CD4-positive, alpha-beta T cell treated with Interleukin-4 for 4 hours (primary cell): ENCODE results near the gene OXSM.
A peak's percentile ranks its signal among the peaks of the same experiment; 100 is the strongest.

ENCODE experiments used
- DNase-seq: peaks from one replicate; pipeline ENCODE4 v3.0.0-alpha.2; 2020

Gene OXSM

DNA sequence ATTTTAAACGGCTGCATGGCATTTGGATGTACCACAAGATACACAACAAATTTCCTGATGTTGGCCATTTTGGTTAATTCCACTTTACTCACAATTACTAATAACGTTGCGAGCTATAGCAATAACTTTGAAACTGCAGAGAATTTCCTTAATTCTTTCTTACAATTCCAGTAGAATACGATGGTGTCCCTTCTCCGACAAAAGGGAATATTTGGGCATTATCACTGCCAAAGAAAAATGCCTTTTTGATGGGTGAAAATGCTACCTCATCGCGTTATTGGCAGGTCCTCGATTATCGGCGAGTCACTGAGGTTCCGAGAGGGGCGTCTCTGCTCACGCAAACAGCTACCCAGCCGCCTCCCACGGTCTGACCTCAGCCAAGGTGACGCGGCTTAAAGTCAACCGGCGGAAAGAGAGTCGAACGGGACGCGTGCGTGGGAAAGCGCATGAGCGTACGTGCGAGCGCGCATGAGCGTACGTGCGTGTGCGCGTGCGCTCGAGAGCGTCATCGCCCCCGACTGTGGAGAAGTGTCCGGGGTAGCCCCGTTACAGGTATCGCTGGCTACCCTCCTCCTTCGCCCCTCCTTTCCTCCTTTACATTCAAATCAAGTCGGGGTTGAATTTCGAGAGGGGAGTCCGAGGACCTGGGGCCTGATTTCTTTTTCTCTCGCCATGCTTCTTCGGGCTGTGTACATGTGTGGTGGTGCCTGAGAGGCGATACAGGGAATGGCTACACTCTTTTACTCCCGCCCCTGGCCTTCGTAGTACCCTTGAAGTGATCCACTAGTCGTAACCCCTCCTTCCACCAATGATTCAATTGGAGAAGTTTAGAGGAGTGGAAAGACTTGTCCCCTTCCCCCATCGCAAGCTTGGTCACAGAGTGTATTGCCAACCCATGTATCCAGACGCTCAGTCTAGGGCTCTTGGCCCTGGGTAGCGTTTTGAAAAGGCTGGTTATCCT lies at the start of gene OXSM:
Gene OXSM, plus strand, starts transcription at position 495 of the 961 bp plus-strand sequence. CDS start 931 bp downstream, outside the sequence.
- DNase-seq: peak; percentile 90

DNA sequence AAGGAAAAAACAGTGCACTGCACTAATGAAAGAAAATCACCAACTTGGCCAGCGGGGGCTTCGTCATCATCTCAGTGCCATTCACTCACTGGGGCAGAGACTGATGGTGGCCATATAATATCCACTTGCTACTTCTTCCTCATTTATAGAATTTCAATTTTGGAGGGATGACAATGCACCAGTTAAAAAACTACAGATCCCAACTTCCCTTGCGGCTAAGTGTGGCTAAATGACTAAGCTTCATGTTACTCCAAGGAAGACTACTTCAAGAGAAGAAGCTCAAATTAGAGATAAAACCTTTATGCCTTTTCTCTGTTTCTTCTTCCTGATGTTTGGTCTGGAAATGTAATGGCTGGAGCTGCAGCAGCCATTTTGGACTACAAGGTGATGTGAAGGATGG lies 45.4 kb upstream of the OXSM start:
- no peak for DNase-seq

DNA sequence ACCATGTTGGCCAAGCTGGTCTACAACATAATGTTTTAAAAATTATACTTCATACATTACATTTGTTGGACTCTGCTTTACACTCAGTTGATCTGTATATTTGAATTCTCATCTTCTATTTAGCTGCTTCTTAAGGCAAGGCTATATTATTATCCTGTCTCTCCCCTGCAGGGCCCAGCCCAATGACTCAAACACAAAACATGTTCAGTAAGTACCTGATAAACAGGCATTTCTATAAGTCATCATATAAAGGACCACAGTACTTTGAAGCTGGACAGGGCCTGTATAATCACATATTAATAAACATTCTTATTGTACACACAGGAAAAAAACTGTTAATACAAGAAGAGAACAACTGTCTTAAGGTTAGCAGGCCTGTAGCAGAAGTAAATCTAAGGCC lies 42.9 kb upstream of the OXSM start:
- no peak for DNase-seq

DNA sequence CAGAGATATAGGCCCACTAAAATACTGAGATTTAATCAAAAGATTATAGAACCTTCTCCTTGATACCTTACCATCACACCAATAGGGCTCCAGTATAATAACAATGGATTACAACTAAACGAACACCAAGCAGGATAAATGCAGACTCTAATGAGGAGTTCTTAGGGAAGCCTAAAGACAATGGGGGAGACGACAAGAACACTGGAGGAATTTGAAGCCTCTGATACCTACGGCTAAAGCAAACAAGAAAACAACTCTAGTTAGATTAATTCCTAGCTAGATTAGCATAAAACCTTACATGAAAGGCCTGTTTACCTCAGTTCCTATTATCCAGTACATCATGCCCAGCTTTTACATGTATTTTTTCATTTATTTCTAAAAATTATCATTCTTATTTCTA lies 41.7 kb upstream of the OXSM start:
- no peak for DNase-seq

DNA sequence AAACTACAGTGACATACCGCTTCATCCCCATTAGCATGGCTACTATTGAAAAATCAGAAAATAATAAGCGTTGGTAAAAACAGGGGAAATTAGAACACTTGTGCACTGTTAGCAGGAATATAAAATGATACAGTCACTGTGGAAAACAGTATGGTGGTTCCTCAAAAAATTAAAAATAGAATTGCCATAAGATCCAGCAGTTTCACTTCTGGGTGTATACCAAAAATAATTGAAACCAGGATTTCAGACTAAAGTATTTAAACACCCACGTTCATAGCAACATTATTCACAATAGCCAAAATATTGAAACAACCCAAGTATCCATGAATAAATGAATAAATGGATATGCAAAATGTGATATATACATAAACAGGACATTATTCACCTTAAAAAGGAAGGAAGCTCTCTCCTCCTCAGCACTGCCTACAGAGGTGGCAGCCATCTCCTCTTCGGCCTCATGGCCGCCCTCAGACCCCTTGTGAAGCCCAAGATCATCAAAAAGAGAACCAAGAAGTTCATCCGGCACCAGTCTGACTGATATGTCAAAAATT lies 40.8 kb upstream of the OXSM start:
- no peak for DNase-seq

DNA sequence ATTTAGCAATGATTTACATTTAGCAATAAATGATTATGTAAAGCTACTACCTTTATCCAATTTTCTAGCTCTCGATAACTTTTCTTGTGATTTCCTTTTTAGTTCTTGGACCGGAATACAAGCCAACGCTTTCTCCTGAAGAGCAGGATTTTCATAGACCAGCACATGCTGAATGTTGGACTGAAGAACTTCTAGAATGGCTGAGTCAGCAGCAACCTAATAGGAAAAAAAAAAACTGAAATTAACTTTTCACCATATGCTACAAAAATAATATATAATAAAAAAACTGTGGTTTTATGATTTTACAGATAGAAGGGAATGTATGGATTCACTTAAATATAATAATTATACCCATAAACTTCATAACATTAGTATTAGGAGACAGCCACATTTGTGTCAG lies 38.8 kb upstream of the OXSM start:
- DNase-seq: no peak

DNA sequence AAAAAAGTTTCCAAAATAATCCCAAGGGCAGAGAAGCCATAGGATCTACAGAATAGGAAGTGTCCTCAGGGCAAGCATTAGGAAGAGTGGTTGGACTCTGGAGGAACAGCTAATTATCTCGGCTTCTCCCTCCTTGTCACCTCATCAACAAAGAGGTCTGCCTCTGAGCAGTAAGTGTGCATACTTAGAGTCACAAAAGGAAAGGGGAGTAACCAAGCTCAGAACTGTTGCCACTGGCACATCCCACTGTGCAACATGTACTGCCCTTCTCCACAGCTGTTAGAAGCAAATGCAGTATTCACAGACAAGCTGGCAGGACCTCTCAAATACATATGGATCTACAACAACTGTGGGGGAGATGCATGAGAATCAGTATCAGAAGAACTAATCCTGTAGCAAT lies 38.2 kb upstream of the OXSM start:
- DNase-seq: no peak

DNA sequence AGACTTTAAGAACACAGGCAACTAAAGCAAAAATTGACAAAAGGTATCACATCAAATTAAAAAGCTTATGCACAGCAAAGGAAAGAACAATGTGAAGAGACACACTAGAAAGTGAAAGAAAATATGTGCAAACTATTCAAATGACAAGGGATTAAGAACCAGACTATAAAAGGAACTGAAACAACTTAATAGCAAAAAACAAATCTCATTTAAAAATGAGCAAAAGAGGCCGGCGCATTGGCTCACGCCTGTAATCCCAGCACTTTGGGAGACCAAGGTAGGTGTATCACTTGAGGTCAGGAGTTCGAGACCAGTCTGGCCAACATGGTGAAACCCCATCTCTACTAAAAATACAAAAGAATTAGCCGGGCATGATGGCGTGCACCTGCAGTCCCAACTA lies 21.0 kb upstream of the OXSM start:
- DNase-seq: no peak

DNA sequence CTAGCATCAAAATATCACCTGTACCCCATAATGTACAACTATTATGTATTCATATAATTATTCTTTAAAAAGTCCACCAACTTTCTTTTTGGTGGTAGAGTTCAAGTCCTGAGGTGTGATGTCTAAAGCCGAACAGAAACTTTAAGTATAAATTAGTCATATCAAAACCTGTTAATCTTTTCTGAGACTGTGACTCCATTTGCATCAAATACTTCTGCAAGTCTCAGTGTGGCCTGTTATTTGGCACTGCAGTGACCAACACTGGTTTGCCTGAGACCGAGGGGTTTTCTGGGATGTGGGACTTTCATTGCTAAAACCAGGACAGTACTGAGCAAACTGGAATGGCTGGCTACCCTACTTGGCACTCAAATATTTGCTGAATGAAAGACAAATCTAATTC lies 14.0 kb upstream of the OXSM start:
- no peak for DNase-seq

DNA sequence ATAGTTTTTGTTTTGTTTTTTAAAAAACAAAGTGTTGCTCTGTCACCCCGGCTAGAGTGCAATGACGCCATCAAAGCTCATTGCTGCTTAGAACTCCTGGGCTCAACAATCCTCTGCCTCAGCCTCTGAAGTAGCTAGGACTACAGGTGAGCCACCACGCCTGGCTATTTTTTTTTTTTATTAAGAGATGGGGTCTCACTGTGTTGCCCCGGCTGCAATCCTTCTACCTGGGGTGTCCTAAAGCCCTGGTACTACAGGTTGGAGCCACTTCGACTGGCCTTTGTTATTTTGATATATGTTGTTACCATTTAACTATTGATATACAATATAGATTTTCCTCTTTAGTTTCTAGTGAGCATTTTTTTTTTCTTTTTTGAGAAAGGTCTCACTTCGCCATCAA lies 9.3 kb upstream of the OXSM start:
- no peak for DNase-seq

DNA sequence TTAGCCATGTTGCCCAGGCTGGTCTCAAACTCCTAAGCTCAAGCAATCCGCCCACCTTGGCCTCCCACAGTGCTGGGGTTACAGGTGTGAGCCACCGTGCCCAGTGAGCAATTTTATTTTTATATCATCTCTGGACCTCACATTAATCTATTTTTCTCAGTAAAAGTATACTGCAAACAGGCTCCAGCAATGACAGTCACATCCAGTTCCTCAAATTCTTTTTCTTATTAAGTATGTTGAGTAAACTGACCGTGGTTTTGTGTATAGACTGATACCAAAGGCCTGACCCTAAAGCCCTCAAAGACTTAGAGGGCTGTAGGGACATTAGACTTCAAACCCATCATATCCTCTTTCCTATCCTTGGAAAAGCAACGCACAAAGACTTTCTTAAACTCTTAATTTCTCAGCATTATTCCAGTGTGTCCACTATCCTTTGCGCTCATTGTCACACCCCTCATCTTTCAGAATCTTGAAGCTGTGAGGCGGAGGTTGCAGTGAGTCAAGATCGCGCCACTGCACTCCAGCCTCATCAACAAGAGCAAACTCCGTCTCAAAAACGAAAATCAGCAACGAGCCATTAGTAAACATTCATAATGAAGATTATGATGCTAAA lies 8.6 kb upstream of the OXSM start:
- no peak for DNase-seq

DNA sequence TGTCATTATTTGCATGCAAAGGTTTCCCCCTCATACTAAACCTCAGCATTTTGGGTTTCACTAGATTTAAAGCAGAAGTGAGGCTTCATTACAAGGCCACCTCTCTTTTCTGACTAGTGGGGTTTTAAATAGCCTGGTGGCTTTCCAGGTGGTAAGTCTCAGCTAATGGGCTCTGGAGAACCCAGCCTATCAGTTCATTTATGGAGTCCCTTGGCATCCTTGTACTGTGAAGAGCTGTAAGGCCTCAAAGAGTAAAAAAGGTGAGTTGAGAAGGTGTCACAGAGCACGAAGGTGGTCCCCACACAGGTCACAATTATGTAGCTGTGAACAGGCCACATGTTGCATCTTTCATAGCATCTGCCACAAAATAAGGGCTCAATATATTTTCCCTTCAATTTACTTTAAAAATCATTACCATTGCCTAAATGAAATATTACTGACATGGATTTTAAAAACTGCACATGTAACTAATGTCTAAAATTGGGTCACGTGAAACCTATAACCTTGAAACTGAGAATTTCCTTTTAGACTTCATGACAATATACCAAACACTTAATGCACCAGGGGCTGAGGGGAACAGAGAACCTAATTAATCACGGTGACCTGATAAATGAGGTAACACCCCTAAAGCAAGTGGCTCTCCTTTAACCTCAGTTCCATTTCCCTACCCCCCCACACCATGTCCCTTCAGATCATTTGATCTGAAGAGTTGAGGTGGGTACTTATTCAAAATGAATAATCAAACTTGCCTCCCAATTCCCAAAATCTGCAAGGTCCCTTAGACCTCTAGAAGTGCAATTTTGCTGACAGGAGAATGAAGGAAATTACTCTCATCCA lies 7.9 kb upstream of the OXSM start:
- DNase-seq: no peak

DNA sequence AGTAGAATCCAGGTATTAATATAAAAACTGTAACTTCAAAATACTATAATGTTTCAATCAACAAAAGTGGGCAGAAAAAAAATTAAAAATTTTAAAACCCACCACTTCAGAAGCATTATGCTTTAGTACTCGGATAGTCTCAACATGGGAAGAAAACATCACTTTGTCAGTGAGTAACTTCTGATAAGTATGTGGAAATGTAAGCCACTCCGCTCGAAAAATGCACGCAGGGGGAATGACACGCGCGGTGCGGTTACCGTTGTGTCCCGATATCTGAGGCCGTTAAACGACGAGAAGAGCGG lies 7.3 kb upstream of the OXSM start:
- no peak for DNase-seq

DNA sequence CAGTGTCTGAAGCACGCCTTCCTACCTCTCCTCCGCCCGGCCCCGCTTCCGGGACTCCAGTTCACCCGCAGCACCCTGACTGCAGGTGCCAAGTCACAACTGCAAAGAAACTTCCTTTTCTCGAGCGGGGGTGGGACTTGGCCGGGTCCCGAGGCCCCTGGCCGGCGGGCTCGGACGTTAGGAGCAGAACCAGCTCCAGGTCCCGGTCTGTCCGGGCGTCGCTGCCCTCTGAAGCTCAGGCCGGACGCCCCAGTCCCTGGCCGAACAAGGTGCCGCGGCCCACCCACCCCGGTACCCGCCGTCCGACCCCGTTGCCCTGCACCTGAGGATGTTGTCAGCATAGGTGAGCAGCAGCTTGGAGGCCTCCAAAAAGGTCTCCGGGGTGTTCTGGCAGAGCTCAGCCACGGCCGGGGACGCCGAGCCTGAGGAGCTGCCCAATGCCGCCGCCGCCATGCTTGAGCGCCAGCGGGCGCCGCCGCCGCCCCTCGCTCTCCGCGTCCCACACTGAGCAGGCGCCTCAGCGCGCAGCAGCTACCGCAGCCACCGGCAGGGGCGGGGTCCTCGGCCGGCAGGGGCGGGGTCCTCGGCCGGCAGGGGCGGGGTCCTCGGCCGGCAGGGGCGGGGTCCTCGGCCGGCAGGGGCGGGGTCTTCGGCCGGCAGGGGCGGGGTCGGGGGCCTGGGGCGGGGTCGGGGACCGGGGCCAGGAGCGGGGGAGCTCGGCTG lies 6.8 kb upstream of the OXSM start, which contains the start of gene NGLY1:
Gene NGLY1, minus strand, starts transcription at position 506 of the 723 bp plus-strand sequence. Its CDS starts 53 bp downstream, at position 453.
- DNase-seq: peak; percentile 81

DNA sequence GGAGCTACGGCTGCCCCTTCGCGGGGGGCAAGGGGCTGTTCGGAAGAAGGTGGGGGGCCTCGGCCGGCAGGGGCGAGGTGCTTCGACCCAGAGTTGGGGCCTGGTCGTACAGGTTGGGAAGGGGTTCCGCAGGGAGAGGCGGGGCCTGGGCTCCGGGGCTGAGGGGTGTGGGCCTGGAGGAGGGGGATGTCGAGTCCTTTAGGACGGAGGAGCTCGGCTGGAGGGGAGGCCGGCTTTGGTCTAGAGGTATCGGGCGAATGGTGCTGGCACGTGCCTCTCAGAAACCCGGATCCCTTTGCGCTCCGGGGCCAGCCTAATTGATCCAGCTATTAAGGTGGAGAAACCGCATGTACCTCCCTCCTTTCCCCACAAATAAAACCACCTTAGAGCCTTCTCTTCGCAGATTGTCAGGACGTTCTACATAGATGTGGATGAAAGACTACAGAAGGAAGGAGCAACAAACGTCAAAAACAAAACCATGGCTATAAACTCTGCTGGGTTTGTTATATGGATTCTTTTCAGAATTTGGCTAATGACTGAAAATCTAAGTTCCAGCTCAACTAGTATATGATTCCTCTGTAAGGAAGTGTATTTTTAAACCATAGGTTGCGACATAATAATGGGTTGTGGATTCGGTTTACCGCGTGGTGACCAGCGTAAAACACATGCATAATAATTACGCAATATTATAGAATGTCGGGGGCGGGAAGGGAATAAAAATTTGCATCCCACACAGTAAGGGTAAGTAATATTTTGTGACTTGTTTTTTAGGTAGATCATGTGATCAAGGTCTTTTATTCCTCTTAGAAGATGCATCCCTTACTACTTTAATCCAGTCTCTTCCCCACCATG lies 6.0 kb upstream of the OXSM start:
- no peak for DNase-seq

DNA sequence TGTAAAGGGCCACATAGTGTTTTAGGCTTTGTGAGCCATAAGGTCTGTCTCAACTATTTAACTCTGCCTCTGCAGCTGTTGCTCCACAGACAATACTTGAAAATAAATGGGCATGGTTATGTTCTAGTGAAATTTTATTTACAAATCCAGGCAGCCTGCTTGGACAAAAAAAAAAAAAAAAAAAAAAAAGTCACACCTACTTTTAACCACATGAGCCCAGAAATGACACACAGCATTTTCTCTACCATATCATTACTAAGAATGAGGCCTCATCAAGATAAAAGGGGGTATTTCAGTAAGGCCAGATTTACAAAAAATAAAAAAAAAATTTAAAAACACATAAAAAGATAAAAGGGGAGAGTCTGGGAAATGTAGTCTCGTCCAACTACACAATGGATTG lies 4.9 kb upstream of the OXSM start:
- DNase-seq: no peak

DNA sequence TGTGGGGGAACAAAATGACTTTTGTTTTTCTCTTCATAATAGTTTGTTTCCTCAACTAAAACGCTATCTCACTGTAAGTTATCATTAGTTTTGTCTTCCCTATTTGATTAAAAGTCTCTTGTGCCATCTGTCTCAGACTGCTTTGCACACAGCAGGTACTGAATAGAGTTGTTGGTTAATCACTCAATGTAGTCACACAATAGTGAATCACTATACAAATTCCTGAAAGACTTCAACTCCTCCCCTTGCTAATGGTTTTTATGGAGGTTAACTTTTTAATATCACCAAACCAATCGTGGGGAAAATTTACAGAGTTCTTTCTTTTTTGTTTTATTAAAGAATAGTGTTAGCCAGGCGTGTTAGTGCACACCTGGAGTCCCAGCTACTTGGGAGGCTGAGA lies 4.1 kb upstream of the OXSM start:
- DNase-seq: no peak

DNA sequence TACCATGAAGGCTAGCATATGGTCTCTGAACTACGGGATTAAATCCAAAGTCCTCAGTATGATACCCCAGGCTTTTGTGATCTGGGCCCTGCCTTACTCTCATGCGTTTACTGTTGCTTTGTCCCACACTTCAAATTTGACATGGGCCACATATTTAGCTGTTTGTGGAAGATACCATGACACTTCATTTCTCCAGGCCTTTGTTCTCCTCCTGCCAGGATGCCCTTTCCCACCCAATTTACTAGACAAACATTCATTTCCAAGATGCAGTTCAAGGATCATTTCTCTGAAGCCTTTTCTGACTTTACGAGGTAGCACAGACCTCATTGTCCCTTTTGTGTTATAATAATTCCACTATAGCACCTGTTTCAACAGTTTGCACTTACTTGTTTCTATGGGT lies 2.2 kb upstream of the OXSM start:
- DNase-seq: no peak

DNA sequence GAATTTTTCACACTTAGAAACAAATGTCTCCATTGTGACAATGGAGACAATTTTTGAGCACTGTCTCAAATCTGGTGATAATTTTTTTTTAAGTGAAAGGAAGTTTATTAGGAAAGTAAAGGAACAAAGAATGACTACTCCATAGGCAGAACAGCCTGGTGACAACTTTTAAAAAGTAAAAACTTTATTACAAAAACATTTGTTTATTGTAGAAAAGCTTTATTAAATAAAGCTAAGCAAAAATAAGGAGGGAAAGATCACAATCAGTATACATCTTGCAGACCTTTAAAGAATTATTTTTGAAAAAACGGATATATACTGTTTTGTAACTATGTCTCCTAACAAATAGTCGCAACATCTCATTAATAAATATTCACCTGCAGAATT lies 688 bp upstream of the OXSM start:
- no peak for DNase-seq

DNA sequence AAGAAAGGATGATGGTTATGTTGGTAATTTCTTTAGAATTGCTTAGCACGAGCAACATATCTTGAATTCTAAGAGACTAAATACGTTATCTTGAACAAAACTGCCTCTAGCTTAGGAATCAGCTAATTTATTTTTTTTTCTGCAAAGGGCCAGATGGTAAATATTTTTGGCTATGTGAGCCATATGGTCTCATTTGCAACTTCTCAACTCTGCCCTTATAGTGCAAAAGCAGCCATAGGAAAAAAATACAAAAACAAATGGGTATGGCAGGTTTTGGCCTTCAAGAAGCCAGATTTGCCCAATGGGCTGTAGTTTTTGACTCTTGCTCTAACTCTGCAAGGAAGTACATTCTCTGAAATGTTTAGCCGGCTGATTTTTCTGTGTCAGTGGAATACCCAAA lies 11.9 kb downstream of the OXSM start:
- no peak for DNase-seq

DNA sequence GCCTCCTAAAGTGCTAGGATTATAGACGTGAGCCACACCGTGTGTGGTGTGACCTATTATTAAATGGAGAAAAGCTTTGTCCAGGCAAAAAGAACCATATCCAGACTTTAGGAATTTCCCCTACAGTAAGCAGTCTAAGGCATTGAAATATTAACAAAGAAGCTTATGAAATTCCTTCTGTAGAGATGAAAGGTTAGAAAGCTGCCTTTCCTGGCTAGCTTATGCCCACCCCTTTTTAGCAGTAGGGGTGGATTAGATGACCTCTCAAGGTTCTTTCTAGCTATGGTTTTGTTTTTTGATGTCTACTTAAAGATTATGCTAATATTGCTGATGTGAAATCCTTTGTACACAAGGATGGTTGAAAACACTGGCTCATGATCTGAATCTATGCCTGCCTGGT lies 13.9 kb downstream of the OXSM start:
- no peak for DNase-seq

DNA sequence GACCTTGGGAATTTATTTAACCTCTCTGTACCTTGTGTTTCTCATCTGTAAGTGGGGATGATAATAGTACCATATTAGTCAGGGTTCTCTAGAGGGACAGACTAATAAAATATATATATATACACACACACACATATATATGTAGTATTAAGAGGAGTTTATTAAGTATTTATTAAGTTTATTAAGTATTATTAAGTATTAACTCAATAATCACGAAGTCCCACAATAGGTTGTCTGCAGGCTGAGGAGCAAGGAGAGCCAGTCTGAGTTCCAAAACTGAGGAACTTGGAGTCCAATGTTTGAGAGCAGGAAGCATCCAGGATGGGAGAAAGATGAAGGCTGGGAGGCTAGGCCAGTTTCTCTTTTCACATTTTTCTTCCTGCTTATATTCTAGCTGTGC lies 14.8 kb downstream of the OXSM start:
- no peak for DNase-seq
